Osteocyte (in vitro differentiated cells): ENCODE results near the gene SRSF7. TPM values are rescaled to one million over a fixed set of nuclear protein-coding genes. Genes with fewer than 3 reads are reported as not detected.

Experiments
- DNase-seq: peaks from one replicate; pipeline ENCODE4 v3.0.0; 2021; ENCODE audit warnings: mixed read lengths; ENCODE audit not compliant: unreplicated experiment; ENCODE audit errors: extremely low spot score
- H3K27ac Mint-ChIP-seq: one replicate; pipeline ENCODE4 v1.8.0; 2021; ENCODE audit warnings: mild to moderate bottlenecking, mixed read lengths; ENCODE audit not compliant: unreplicated experiment
- H3K27me3 Mint-ChIP-seq: one replicate; pipeline ENCODE4 v1.8.0; 2021; ENCODE audit warnings: mixed read lengths; ENCODE audit not compliant: unreplicated experiment
- H3K36me3 Mint-ChIP-seq: one replicate; pipeline ENCODE4 v1.8.0; 2021; ENCODE audit warnings: mixed read lengths; ENCODE audit not compliant: unreplicated experiment
- H3K4me1 Mint-ChIP-seq: one replicate; pipeline ENCODE4 v1.8.0; 2021; ENCODE audit warnings: mixed read lengths; ENCODE audit not compliant: unreplicated experiment
- H3K4me3 Mint-ChIP-seq: one replicate; pipeline ENCODE4 v1.8.0; 2021; ENCODE audit warnings: mild to moderate bottlenecking, moderate library complexity, mixed read lengths; ENCODE audit not compliant: unreplicated experiment
- H3K9me3 Mint-ChIP-seq: one replicate; pipeline ENCODE4 v1.8.0; 2021; ENCODE audit warnings: mixed read lengths; ENCODE audit not compliant: unreplicated experiment
- total RNA-seq: library from RNA; stranded (reverse); gene quantifications from 2 replicates; pipeline ENCODE4 v1.2.1, GENCODE V29; 2021
- TF ChIP-seq, protein P1 (sequence below): fragments of 200-600 bp; sonication (generic); IDR thresholded peaks from 2 replicates; pipeline ENCODE4 v1.5.0; 2021; ENCODE audit warnings: antibody characterized with exemption, mild to moderate bottlenecking, moderate library complexity

Gene SRSF7
- total RNA-seq, 1 donor from 2014 or later: 103 TPM

DNA sequence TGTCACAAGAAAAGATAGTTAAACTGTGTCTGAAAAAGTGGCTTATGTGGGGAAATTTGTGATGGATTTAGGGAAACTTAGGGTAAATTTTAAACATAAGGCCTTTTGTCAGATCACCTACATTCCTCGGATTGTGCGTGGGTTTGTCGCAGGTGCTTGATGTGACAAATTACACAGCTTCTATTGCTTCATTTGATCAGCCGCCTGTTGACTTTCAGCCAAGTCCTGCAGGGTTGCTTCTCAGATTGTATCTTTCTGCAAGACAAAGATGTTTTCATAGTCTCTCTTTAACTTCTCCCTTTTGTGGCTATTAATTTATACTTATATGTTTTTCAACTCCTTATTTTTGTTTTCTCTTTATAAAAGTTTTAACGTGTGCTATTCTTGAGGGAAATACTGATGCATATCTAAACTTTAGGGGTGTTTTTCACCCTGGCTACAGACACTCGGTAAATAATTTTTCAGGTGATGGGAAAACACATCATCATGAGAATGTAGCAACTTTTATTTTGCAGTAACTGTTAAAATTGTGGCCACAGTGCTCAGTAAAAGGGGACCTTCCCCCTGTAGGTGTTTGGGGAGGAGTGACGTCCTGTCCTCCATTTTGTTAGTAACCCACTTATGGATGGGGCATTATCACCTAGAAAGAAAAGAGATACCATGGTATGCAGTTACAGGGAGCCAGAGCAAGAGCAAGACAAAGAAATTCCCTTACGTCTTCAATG is 53.9 kb downstream of the SRSF7 start:
- no peaks in the 10 kb centered on the region for H3K36me3 Mint-ChIP-seq
- TF ChIP-seq, protein P1, sequence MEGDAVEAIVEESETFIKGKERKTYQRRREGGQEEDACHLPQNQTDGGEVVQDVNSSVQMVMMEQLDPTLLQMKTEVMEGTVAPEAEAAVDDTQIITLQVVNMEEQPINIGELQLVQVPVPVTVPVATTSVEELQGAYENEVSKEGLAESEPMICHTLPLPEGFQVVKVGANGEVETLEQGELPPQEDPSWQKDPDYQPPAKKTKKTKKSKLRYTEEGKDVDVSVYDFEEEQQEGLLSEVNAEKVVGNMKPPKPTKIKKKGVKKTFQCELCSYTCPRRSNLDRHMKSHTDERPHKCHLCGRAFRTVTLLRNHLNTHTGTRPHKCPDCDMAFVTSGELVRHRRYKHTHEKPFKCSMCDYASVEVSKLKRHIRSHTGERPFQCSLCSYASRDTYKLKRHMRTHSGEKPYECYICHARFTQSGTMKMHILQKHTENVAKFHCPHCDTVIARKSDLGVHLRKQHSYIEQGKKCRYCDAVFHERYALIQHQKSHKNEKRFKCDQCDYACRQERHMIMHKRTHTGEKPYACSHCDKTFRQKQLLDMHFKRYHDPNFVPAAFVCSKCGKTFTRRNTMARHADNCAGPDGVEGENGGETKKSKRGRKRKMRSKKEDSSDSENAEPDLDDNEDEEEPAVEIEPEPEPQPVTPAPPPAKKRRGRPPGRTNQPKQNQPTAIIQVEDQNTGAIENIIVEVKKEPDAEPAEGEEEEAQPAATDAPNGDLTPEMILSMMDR: no peak
- no peaks in the 10 kb centered on the region for H3K27me3 Mint-ChIP-seq
- H3K9me3 Mint-ChIP-seq: no peaks in the 10 kb centered on the region
- H3K4me1 Mint-ChIP-seq: peaks cover 1% of the 10 kb centered on the region
- DNase-seq: no peak
- no peak overlapping the region for H3K4me3 Mint-ChIP-seq
- H3K27ac Mint-ChIP-seq: no peak overlapping the region

Other genes starting within 250 kb of the SRSF7 start
- gene HNRNPLL, start 148.4 kb downstream of the SRSF7 start, total RNA-seq: 55.6 and 63.0 TPM in 2 replicates
- gene GALM, start 85.2 kb downstream of the SRSF7 start, total RNA-seq: 2.9 and 3.8 TPM in 2 replicates
- 11.3 and 12.3 TPM in 2 replicates for gene GEMIN6, start 26.8 kb upstream of the SRSF7 start, total RNA-seq
- gene DHX57, start 124.6 kb upstream of the SRSF7 start, total RNA-seq: 24.2 and 24.6 TPM in 2 replicates
- 12.8 and 16.9 TPM in 2 replicates for gene MORN2, start 124.6 kb upstream of the SRSF7 start, total RNA-seq
- 0.48 and 0.65 TPM in 2 replicates for gene ARHGEF33, start 138.5 kb upstream of the SRSF7 start, total RNA-seq